Skeletal muscle satellite cell (primary cell): ENCODE measurements around the gene FAM3A. TPM values are rescaled to one million over a fixed set of nuclear protein-coding genes. Genes with fewer than 3 reads are reported as not detected.

ENCODE experiments used
- H3K27me3 ChIP-seq: 2 replicates; pipeline ENCODE4 v1.7.0; 2013; ENCODE audit warnings: low read length; ENCODE audit not compliant: control insufficient read depth, insufficient read depth
- H3K36me3 ChIP-seq: 2 replicates; pipeline ENCODE4 v1.7.0; 2013; ENCODE audit warnings: mild to moderate bottlenecking, control low read depth, low read length; ENCODE audit not compliant: insufficient read depth
- H3K4me1 ChIP-seq: 2 replicates; pipeline ENCODE4 v1.7.0; 2013; ENCODE audit warnings: low read length; ENCODE audit not compliant: control insufficient read depth, insufficient read depth
- H3K4me2 ChIP-seq: 2 replicates; pipeline ENCODE4 v1.7.0; 2013; ENCODE audit warnings: mild to moderate bottlenecking, low read length
- H3K4me3 ChIP-seq: 2 replicates; pipeline ENCODE4 v1.7.0; 2013; ENCODE audit warnings: low read length
- H3K9ac ChIP-seq: 2 replicates; pipeline ENCODE4 v1.7.0; 2013; ENCODE audit warnings: mild to moderate bottlenecking, low read depth, low read length, moderate library complexity
- H3K9me3 ChIP-seq: replicated peaks from 2 replicates; pipeline ENCODE4 v1.7.0; 2013; ENCODE audit warnings: mild to moderate bottlenecking, control low read depth, low read length
- small RNA-seq: library from RNA; depleted of rRNA; stranded (forward); fragments of <200 nt; gene quantifications from one replicate; pipeline ENCODE3, GENCODE V24; 2012

Gene FAM3A

GRCh38 chrX:154463611-154464220 lies 52.3 kb downstream of the FAM3A start:
- no peaks in the 10 kb centered on the region for H3K27me3 ChIP-seq
- H3K36me3 ChIP-seq, result peaks cover 31% of the 10 kb centered on the region
- no peaks in the 10 kb centered on the region for H3K9me3 ChIP-seq
- no peak overlapping the region for H3K9ac ChIP-seq
- no peak overlapping the region for H3K4me3 ChIP-seq
- no peak overlapping the region for H3K4me2 ChIP-seq
- peaks cover 11% of the 10 kb centered on the region for H3K4me1 ChIP-seq

DNA sequence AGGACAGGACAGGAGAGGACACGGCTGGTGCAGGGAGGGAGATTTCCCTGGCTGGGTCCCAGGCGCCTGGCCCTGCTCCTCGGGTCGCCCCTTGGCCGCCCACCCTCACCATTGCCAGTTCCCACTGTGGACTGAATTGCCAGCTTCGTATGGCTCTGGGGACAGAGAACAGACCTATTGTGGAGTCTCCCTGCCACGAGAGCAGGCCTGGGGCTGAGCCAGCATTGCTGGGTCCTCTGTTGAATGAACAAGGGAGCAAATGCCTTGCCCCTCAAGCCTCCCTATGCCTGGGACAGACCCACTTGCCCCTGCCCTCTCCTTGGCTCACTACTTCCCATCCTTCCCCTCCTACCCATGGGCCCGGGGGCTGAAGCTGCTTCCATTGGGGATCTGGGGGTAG lies 53.6 kb downstream of the FAM3A start:
- Histone ChIP-seq H3K36me3 (peaks cover 24% of the 10 kb centered on the region), H3K4me3 (no peak overlapping the region), H3K9me3 (no peaks in the 10 kb centered on the region), H3K4me1 (peaks cover 11% of the 10 kb centered on the region), H3K27me3 (no peaks in the 10 kb centered on the region), H3K9ac (no peak overlapping the region), H3K4me2 (no peak overlapping the region)

GRCh38 chrX:154460326-154460725 lies 55.7 kb downstream of the FAM3A start:
- Histone ChIP-seq H3K9ac (peak overlapping the region; percentile 86), H3K9me3 (no peaks in the 10 kb centered on the region), H3K36me3 (peaks cover 24% of the 10 kb centered on the region), H3K4me2 (peak overlapping the region; percentile 97), H3K27me3 (no peaks in the 10 kb centered on the region), H3K4me3 (peak overlapping the region; percentile 80), H3K4me1 (peaks cover 11% of the 10 kb centered on the region)

DNA sequence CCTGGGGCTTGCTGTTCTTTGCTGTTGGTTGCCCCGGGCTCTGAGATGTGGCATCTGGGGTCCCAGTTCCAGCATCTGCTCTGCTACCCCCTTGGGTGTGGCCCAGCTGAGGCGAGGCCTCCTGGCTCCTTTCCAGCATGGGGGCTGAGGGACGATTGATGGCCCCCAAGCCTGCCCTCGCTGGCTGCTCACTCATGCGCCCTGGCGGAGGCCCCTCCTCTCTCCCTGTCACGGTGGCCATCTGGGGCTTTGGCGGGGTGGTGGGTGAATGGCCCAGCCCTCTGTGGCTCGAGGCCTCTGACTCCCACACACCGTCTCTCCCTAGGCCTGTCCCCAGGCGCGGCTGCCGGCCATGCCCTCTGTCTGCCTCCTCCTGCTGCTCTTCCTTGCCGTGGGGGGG lies 56.2 kb downstream of the FAM3A start:
- Histone ChIP-seq H3K36me3 (peaks cover 24% of the 10 kb centered on the region), H3K9me3 (no peaks in the 10 kb centered on the region), H3K4me1 (peaks cover 11% of the 10 kb centered on the region), H3K27me3 (no peaks in the 10 kb centered on the region), H3K9ac (peak overlapping the region; percentile 86), H3K4me2 (peak overlapping the region; percentile 97), H3K4me3 (peak overlapping the region; percentile 80)

GRCh38 chrX:154458954-154459778 lies 56.9 kb downstream of the FAM3A start:
- Histone ChIP-seq H3K9ac (peak overlapping the region; percentile 86), H3K4me3 (peak overlapping the region; percentile 80), H3K9me3 (no peaks in the 10 kb centered on the region), H3K4me2 (peak overlapping the region; percentile 97), H3K4me1 (peaks cover 11% of the 10 kb centered on the region), H3K27me3 (no peaks in the 10 kb centered on the region), H3K36me3 (peaks cover 24% of the 10 kb centered on the region)

- Histone ChIP-seq H3K27me3 (no peaks in the 10 kb centered on the region), H3K9me3 (no peaks in the 10 kb centered on the region), H3K4me1 (peaks cover 11% of the 10 kb centered on the region), H3K9ac (peak within 1 kb of the TSS; percentile 86), H3K4me2 (peak within 1 kb of the TSS; percentile 97), H3K4me3 (peak within 1 kb of the TSS; percentile 80), H3K36me3 (peaks cover 24% of the 10 kb centered on the region)
These were observed 57.7 kb downstream of the FAM3A start, which contains the start of gene PLXNA3 for GRCh38 chrX:154458116-154458953. Gene PLXNA3, plus strand, starts transcription at chrX:154458281. Its CDS starts 1,903 bp downstream, at chrX:154460184.

GRCh38 chrX:154457491-154458115 lies 58.4 kb downstream of the FAM3A start:
- Histone ChIP-seq H3K4me1 (peaks cover 11% of the 10 kb centered on the region), H3K36me3 (peaks cover 21% of the 10 kb centered on the region), H3K27me3 (no peaks in the 10 kb centered on the region), H3K4me3 (peak overlapping the region; percentile 80), H3K9me3 (no peaks in the 10 kb centered on the region), H3K9ac (peak overlapping the region; percentile 86), H3K4me2 (peak overlapping the region; percentile 97)

Small RNA genes lying within 50 kb of the gene (small RNA-seq; reads per million reads assigned to genes)
- not detected for gene RN7SL697P
